Astrocyte (in vitro differentiated cells and primary cell): ENCODE results near the gene SEMG2. TPM values are rescaled to one million over a fixed set of nuclear protein-coding genes. Genes with fewer than 3 reads are reported as not detected.

ENCODE experiments used
- DNase-seq: peaks from one replicate; pipeline ENCODE4 v3.0.0-alpha.2; 2010; ENCODE audit warnings: low read depth
- FAIRE-seq: peaks from 2 replicates; lab custom pipeline; 2011; peaks lifted over from hg19 to GRCh38; lab: Jason Lieb, UNC
- H2AFZ ChIP-seq: 2 replicates; pipeline ENCODE4 v1.6.0; 2012; ENCODE audit warnings: low read depth, low read length, inconsistent platforms
- H3K27ac ChIP-seq: 2 replicates; pipeline ENCODE4 v1.5.1; 2011; ENCODE audit warnings: low read depth, low read length, inconsistent platforms
- H3K27me3 ChIP-seq: 2 replicates; pipeline ENCODE4 v1.6.0; 2011; ENCODE audit warnings: low read length, inconsistent platforms; ENCODE audit not compliant: insufficient read depth
- H3K36me3 ChIP-seq: 2 replicates; pipeline ENCODE4 v1.5.1; 2011; ENCODE audit warnings: low read length, inconsistent platforms; ENCODE audit not compliant: insufficient read depth
- H3K4me1 ChIP-seq: 2 replicates; pipeline ENCODE4 v1.5.1; 2011; ENCODE audit warnings: low read length, inconsistent platforms; ENCODE audit not compliant: insufficient read depth
- H3K4me2 ChIP-seq: 2 replicates; pipeline ENCODE4 v1.6.0; 2012; ENCODE audit warnings: low read length, inconsistent platforms
- H3K4me3 ChIP-seq: 2 replicates; pipeline ENCODE4 v1.5.1; 2011; ENCODE audit warnings: low read depth, mild to moderate bottlenecking, low read length, inconsistent platforms; ENCODE audit not compliant: insufficient read depth
- H3K79me2 ChIP-seq: 2 replicates; pipeline ENCODE4 v1.6.0; 2012; ENCODE audit warnings: mild to moderate bottlenecking, low read length, inconsistent platforms; ENCODE audit not compliant: insufficient read depth
- H3K9ac ChIP-seq: 2 replicates; pipeline ENCODE4 v1.6.0; 2012; ENCODE audit warnings: mild to moderate bottlenecking, low read length, inconsistent platforms
- H3K9me3 ChIP-seq: 2 replicates; pipeline ENCODE4 v1.5.1; 2012; ENCODE audit warnings: low read depth, mild to moderate bottlenecking, low read length, inconsistent platforms; ENCODE audit not compliant: insufficient read depth
- H4K20me1 ChIP-seq: 2 replicates; pipeline ENCODE4 v1.6.0; 2012; ENCODE audit warnings: low read length, inconsistent platforms; ENCODE audit not compliant: insufficient read depth
- H3K27ac Mint-ChIP-seq: one replicate; pipeline ENCODE4 v1.8.0; 2021; ENCODE audit warnings: mild to moderate bottlenecking, mixed read lengths; ENCODE audit not compliant: unreplicated experiment
- H3K27me3 Mint-ChIP-seq: one replicate; pipeline ENCODE4 v1.8.0; 2021; ENCODE audit warnings: low read depth, mixed read lengths; ENCODE audit not compliant: unreplicated experiment
- H3K36me3 Mint-ChIP-seq: one replicate; pipeline ENCODE4 v1.8.0; 2021; ENCODE audit warnings: low read depth, mixed read lengths; ENCODE audit not compliant: unreplicated experiment
- H3K4me1 Mint-ChIP-seq: one replicate; pipeline ENCODE4 v1.8.0; 2021; ENCODE audit warnings: low read depth, mixed read lengths; ENCODE audit not compliant: unreplicated experiment
- H3K4me3 Mint-ChIP-seq: one replicate; pipeline ENCODE4 v1.8.0; 2021; ENCODE audit warnings: mild to moderate bottlenecking, moderate library complexity, mixed read lengths; ENCODE audit not compliant: unreplicated experiment
- H3K9me3 Mint-ChIP-seq: one replicate; pipeline ENCODE4 v1.8.0; 2021; ENCODE audit warnings: mild to moderate bottlenecking, mixed read lengths; ENCODE audit not compliant: unreplicated experiment
- CTCF ChIP-seq: IDR thresholded peaks from 2 replicates; pipeline ENCODE4 v1.5.1; 2011; ENCODE audit warnings: low read depth, mild to moderate bottlenecking, inconsistent platforms, low read length, moderate library complexity; ENCODE audit not compliant: insufficient read depth
- EZH2 ChIP-seq: IDR thresholded peaks from 2 replicates; pipeline ENCODE4 v1.6.1; 2012; ENCODE audit warnings: mild to moderate bottlenecking, low read length, inconsistent platforms; ENCODE audit not compliant: insufficient read depth
- total RNA-seq: library from RNA; stranded (reverse); gene quantifications from 2 replicates; pipeline ENCODE4 v1.2.1, GENCODE V29; 2021

The SEMG2 gene
- total RNA-seq, 1 donor from 2014 or later, result not detected

- H3K36me3 Mint-ChIP-seq, result no peaks in the 10 kb centered on the region
- Histone ChIP-seq H3K79me2 (no peaks in the 10 kb centered on the region), H3K4me3 (no peak overlapping the region), H2AFZ (no peak overlapping the region), H3K4me2 (no peak overlapping the region), H4K20me1 (no peaks in the 10 kb centered on the region), H3K36me3 (no peaks in the 10 kb centered on the region), H3K27ac (no peak overlapping the region), H3K9me3 (no peaks in the 10 kb centered on the region), H3K9ac (no peak overlapping the region), H3K4me1 (no peaks in the 10 kb centered on the region), H3K27me3 (no peaks in the 10 kb centered on the region)
- no peak overlapping the region for H3K27ac Mint-ChIP-seq
- no peak for DNase-seq
- peaks cover 5% of the 10 kb centered on the region for H3K9me3 Mint-ChIP-seq
- peaks cover 14% of the 10 kb centered on the region for H3K27me3 Mint-ChIP-seq
- FAIRE-seq, result no peak
- no peaks in the 10 kb centered on the region for H3K4me1 Mint-ChIP-seq
- TF ChIP-seq EZH2, result no peak
- H3K4me3 Mint-ChIP-seq, result no peak overlapping the region
Observed at GRCh38 chr20:45238139-45238538, 17.0 kb downstream of the SEMG2 start.

- H3K4me3 Mint-ChIP-seq, result no peak overlapping the region
- TF ChIP-seq CTCF (no peak), EZH2 (no peak)
- Histone ChIP-seq H3K4me2 (no peak overlapping the region), H3K27ac (no peak overlapping the region), H3K27me3 (peaks cover 8% of the 10 kb centered on the region), H2AFZ (no peak overlapping the region), H3K4me1 (no peaks in the 10 kb centered on the region), H3K9me3 (no peaks in the 10 kb centered on the region), H3K4me3 (no peak overlapping the region), H3K9ac (no peak overlapping the region), H3K36me3 (no peaks in the 10 kb centered on the region), H4K20me1 (no peaks in the 10 kb centered on the region), H3K79me2 (no peaks in the 10 kb centered on the region)
- H3K9me3 Mint-ChIP-seq, result no peaks in the 10 kb centered on the region
- peaks cover 7% of the 10 kb centered on the region for H3K27me3 Mint-ChIP-seq
- DNase-seq (no peak), FAIRE-seq (no peak)
- H3K36me3 Mint-ChIP-seq, result no peaks in the 10 kb centered on the region
- H3K27ac Mint-ChIP-seq, result no peak overlapping the region
- no peaks in the 10 kb centered on the region for H3K4me1 Mint-ChIP-seq
Observed at GRCh38 chr20:45246109-45246508, 24.9 kb downstream of the SEMG2 start.

- H3K27ac ChIP-seq, result no peak overlapping the region
Observed at GRCh38 chr20:45247865-45248264, 26.7 kb downstream of the SEMG2 start.

More at GRCh38 chr20:45247865-45248264, 26.7 kb downstream of the SEMG2 start:
- Histone ChIP-seq H3K27me3 (peaks cover 10% of the 10 kb centered on the region), H3K4me3 (no peak overlapping the region), H2AFZ (no peak overlapping the region), H3K4me1 (no peaks in the 10 kb centered on the region), H4K20me1 (no peaks in the 10 kb centered on the region), H3K79me2 (no peaks in the 10 kb centered on the region), H3K36me3 (no peaks in the 10 kb centered on the region), H3K4me2 (no peak overlapping the region), H3K9me3 (no peaks in the 10 kb centered on the region), H3K9ac (no peak overlapping the region)
- H3K27ac Mint-ChIP-seq, result no peak overlapping the region
- no peaks in the 10 kb centered on the region for H3K36me3 Mint-ChIP-seq
- H3K9me3 Mint-ChIP-seq, result no peaks in the 10 kb centered on the region
- FAIRE-seq (no peak), DNase-seq (no peak)
- H3K27me3 Mint-ChIP-seq, result peaks cover 11% of the 10 kb centered on the region
- no peaks in the 10 kb centered on the region for H3K4me1 Mint-ChIP-seq
- no peak overlapping the region for H3K4me3 Mint-ChIP-seq
- no peak for TF ChIP-seq CTCF
